ENCODE results near the gene DPM2.

DNA sequence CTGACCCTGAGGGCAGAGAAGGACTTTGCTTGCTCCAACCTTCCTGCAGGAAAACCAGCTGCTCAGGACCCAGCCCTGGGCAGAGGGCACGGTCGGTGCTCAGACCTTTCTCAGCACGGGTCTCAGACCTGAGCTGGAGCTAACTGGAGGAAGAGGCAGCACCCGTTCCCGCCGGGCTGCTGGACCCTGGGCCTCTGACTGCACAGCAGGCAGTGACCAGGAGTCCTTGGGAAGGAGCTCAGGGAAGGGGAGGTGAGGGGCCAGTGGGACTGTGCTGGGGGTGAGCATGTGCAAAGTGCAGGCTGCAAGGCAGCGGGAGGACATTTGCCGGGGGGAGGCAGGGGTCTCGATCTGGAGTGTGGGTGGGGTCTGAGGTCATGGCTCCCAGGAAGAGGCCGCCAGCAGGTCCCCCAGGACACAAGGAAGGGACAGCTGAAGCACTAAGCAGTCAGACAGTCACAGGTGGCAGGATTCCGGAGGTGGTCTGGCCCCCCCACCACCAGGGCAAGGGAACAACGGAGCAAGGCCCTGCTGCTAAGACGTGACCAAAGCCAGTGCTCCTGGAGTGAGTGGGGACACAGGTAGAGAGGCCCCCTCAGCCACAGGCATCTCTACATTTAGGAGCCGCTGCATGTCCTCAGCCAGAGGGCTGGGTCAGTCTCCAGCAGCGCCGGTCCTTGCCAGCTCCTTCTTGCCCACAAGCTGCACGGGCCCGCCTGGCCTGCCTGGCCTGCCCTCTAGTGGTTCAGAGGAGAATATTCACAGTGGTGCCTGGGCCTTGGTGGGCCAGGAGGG lies 4.8 kb upstream of the DPM2 start:
- TF ChIP-seq, protein P1, sequence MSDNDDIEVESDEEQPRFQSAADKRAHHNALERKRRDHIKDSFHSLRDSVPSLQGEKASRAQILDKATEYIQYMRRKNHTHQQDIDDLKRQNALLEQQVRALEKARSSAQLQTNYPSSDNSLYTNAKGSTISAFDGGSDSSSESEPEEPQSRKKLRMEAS (CRISPR knock-in tag; IDR thresholded peaks at IDR 0.05), result no peak
- TF ChIP-seq EMX1 (CRISPR knock-in tag; IDR thresholded peaks at IDR 0.05) (no peak), GABPB1 (CRISPR knock-in tag; IDR thresholded peaks at IDR 0.05) (no peak), SP1 (CRISPR knock-in tag; conservative IDR thresholded peaks at IDR 0.05) (no peak), SMAD3 (CRISPR knock-in tag; IDR thresholded peaks at IDR 0.05; ENCODE audit: borderline replicate concordance) (no peak), JUN (CRISPR knock-in tag; IDR thresholded peaks at IDR 0.05) (no peak)
- TF ChIP-seq, protein P2, sequence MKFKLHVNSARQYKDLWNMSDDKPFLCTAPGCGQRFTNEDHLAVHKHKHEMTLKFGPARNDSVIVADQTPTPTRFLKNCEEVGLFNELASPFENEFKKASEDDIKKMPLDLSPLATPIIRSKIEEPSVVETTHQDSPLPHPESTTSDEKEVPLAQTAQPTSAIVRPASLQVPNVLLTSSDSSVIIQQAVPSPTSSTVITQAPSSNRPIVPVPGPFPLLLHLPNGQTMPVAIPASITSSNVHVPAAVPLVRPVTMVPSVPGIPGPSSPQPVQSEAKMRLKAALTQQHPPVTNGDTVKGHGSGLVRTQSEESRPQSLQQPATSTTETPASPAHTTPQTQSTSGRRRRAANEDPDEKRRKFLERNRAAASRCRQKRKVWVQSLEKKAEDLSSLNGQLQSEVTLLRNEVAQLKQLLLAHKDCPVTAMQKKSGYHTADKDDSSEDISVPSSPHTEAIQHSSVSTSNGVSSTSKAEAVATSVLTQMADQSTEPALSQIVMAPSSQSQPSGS (CRISPR knock-in tag; IDR thresholded peaks at IDR 0.05; ENCODE audit: borderline replicate concordance, low read depth), result no peak
- TF ChIP-seq, protein P3, sequence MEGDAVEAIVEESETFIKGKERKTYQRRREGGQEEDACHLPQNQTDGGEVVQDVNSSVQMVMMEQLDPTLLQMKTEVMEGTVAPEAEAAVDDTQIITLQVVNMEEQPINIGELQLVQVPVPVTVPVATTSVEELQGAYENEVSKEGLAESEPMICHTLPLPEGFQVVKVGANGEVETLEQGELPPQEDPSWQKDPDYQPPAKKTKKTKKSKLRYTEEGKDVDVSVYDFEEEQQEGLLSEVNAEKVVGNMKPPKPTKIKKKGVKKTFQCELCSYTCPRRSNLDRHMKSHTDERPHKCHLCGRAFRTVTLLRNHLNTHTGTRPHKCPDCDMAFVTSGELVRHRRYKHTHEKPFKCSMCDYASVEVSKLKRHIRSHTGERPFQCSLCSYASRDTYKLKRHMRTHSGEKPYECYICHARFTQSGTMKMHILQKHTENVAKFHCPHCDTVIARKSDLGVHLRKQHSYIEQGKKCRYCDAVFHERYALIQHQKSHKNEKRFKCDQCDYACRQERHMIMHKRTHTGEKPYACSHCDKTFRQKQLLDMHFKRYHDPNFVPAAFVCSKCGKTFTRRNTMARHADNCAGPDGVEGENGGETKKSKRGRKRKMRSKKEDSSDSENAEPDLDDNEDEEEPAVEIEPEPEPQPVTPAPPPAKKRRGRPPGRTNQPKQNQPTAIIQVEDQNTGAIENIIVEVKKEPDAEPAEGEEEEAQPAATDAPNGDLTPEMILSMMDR (IDR thresholded peaks at IDR 0.05), result peak; percentile 96
- TF ChIP-seq, protein P4, sequence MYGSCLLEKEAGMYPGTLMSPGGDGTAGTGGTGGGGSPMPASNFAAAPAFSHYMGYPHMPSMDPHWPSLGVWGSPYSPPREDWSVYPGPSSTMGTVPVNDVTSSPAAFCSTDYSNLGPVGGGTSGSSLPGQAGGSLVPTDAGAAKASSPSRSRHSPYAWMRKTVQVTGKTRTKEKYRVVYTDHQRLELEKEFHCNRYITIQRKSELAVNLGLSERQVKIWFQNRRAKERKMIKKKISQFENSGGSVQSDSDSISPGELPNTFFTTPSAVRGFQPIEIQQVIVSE (CRISPR knock-in tag; IDR thresholded peaks at IDR 0.05; ENCODE audit: borderline replicate concordance), result no peak
- TF ChIP-seq, protein P5, sequence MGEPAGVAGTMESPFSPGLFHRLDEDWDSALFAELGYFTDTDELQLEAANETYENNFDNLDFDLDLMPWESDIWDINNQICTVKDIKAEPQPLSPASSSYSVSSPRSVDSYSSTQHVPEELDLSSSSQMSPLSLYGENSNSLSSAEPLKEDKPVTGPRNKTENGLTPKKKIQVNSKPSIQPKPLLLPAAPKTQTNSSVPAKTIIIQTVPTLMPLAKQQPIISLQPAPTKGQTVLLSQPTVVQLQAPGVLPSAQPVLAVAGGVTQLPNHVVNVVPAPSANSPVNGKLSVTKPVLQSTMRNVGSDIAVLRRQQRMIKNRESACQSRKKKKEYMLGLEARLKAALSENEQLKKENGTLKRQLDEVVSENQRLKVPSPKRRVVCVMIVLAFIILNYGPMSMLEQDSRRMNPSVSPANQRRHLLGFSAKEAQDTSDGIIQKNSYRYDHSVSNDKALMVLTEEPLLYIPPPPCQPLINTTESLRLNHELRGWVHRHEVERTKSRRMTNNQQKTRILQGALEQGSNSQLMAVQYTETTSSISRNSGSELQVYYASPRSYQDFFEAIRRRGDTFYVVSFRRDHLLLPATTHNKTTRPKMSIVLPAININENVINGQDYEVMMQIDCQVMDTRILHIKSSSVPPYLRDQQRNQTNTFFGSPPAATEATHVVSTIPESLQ (CRISPR knock-in tag; IDR thresholded peaks at IDR 0.05), result no peak
